Vagina (tissue), 2 donors: ENCODE data around the gene IL17A. TPM values are rescaled to one million over a fixed set of nuclear protein-coding genes. Genes with fewer than 3 reads are reported as not detected.
"Not testable (repeated sequence)": the region's sequence is repeated elsewhere in the genome, so short reads cannot be mapped to it uniquely, and the experiment has no call there.

Source experiments
- DNase-seq, 2 donors: peaks; one replicate each; pipeline ENCODE4 v3.0.0-alpha.2; 2017; ENCODE audit errors: extremely low spot score in 2 of 2
- H3K27ac ChIP-seq: fragments of 200-600 bp; sonication (generic); one replicate; pipeline ENCODE4 v1.5.1; 2019
- H3K27me3 ChIP-seq: fragments of 200-600 bp; sonication (generic); one replicate; pipeline ENCODE4 v1.5.1; 2019
- H3K36me3 ChIP-seq, 2 donors: fragments of 200-600 bp; sonication (generic); one replicate each; pipeline ENCODE4 v1.5.1; 2017 to 2019
- H3K4me1 ChIP-seq: fragments of 200-600 bp; sonication (generic); one replicate; pipeline ENCODE4 v1.5.1; 2019
- H3K4me3 ChIP-seq, 2 donors: fragments of 200-600 bp; sonication (generic); 1 replicate in 1 of 2; 2 replicates in 1 of 2; pipeline ENCODE4 v1.5.1; 2016 to 2019
- H3K9me3 ChIP-seq: fragments of 200-600 bp; sonication (generic); one replicate; pipeline ENCODE4 v1.5.1; 2019
- POLR2A ChIP-seq, 2 donors: fragments of 450-650 bp; IDR thresholded peaks; one replicate each; pipeline ENCODE4 v1.6.1; 2017; ENCODE audit warnings: antibody characterized with exemption in 2 of 2, mild to moderate bottlenecking in 2 of 2, moderate library complexity in 2 of 2
- POLR2AphosphoS5 ChIP-seq, 2 donors: sonication (generic); formaldehyde crosslinking; IDR thresholded peaks; one replicate each; pipeline ENCODE4 v1.9.0; 2017; ENCODE audit warnings: antibody characterized with exemption in 2 of 2, mild to moderate bottlenecking in 2 of 2, low read depth in 1 of 2; ENCODE audit not compliant: insufficient read depth in 1 of 2
- intact Hi-C: fragments of 100-400 bp; cut with DNase I; formaldehyde crosslinking; loops from one replicate; pipeline ENCODE4 v1.15.1; 2023
- total RNA-seq: library from RNA; depleted of rRNA; stranded (reverse); fragments of >200 nt; gene quantifications from one replicate; pipeline ENCODE4 v1.2.3, GENCODE V29; 2016
- TF ChIP-seq, protein P1 (sequence below), 3 experiments: fragments of 450-650 bp in 2 of 3; fragments of 200-600 bp in 1 of 3; sonication (generic) in 1 of 3; IDR thresholded peaks; one replicate each; pipeline ENCODE4 v1.5.1; 2017 to 2019; ENCODE audit warnings: antibody characterized with exemption in 3 of 3, mild to moderate bottlenecking in 2 of 3, moderate library complexity in 2 of 3

The IL17A gene
- total RNA-seq, 1 donor from 2014 or later = not detected

- H3K9me3 ChIP-seq = no peaks in the 10 kb centered on the region
- no peaks in the 10 kb centered on the region for H3K36me3 ChIP-seq
- no peak for DNase-seq
- TF ChIP-seq POLR2AphosphoS5 (IDR thresholded peaks at IDR 0.05; ENCODE audit: insufficient read depth in 1 of 2, low read depth in 1 of 2) = no peak
- no peak for TF ChIP-seq POLR2A (IDR thresholded peaks at IDR 0.05)
- TF ChIP-seq, protein P1, sequence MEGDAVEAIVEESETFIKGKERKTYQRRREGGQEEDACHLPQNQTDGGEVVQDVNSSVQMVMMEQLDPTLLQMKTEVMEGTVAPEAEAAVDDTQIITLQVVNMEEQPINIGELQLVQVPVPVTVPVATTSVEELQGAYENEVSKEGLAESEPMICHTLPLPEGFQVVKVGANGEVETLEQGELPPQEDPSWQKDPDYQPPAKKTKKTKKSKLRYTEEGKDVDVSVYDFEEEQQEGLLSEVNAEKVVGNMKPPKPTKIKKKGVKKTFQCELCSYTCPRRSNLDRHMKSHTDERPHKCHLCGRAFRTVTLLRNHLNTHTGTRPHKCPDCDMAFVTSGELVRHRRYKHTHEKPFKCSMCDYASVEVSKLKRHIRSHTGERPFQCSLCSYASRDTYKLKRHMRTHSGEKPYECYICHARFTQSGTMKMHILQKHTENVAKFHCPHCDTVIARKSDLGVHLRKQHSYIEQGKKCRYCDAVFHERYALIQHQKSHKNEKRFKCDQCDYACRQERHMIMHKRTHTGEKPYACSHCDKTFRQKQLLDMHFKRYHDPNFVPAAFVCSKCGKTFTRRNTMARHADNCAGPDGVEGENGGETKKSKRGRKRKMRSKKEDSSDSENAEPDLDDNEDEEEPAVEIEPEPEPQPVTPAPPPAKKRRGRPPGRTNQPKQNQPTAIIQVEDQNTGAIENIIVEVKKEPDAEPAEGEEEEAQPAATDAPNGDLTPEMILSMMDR (IDR thresholded peaks at IDR 0.05) = no peak
- no peak overlapping the region for H3K27ac ChIP-seq
- H3K4me3 ChIP-seq = no peak overlapping the region
- intact Hi-C loops = no loop called here
- H3K27me3 ChIP-seq = no peaks in the 10 kb centered on the region
- no peaks in the 10 kb centered on the region for H3K4me1 ChIP-seq
Observed at GRCh38 chr6:52160472-52161104, 25.6 kb upstream of the IL17A start.

DNA sequence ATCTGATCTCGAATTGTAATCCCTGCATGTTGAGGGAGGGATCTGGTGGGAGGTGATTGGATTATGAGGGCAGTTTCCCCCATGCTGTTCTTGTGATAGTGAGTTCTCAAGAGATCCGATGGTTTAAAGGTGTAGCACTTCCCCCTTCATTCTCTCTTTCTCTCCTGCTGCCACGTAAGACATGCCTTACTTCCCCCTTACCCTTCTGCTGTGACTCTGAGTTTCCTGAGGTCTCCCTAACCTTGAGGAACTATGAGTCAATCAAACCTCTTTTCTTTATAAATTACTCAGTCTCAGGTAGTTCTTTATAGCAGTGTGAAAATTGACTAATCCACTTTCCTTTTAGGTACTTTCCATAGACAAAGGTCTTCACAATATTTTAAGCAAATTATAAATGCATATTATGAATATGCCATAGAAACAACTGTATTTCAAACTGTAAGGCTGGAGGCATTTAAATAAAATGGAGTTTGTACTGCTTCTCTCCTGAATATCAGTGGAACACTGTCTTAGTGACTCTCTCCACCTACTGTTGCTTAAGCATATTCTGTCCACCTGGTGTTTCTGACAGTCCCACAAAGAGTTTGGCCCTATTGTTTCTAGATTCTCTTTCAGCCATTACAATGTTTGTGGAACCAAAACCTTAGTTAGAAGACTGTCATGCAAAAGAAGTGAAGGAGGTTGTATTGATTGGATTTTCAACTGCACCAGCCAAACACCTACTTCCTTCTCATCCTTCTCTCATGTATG lies 24.3 kb upstream of the IL17A start:
- DNase-seq = no peak
- no peaks in the 10 kb centered on the region for H3K9me3 ChIP-seq
- H3K4me1 ChIP-seq = no peaks in the 10 kb centered on the region
- intact Hi-C loops = no loop called here
- H3K36me3 ChIP-seq = no peaks in the 10 kb centered on the region
- H3K27me3 ChIP-seq = no peaks in the 10 kb centered on the region
- no peak overlapping the region for H3K27ac ChIP-seq
- TF ChIP-seq, protein P1 (IDR thresholded peaks at IDR 0.05) = no peak
- no peak for TF ChIP-seq POLR2AphosphoS5 (IDR thresholded peaks at IDR 0.05; ENCODE audit: insufficient read depth in 1 of 2, low read depth in 1 of 2)
- TF ChIP-seq POLR2A (IDR thresholded peaks at IDR 0.05) = no peak
- H3K4me3 ChIP-seq = no peak overlapping the region

DNA sequence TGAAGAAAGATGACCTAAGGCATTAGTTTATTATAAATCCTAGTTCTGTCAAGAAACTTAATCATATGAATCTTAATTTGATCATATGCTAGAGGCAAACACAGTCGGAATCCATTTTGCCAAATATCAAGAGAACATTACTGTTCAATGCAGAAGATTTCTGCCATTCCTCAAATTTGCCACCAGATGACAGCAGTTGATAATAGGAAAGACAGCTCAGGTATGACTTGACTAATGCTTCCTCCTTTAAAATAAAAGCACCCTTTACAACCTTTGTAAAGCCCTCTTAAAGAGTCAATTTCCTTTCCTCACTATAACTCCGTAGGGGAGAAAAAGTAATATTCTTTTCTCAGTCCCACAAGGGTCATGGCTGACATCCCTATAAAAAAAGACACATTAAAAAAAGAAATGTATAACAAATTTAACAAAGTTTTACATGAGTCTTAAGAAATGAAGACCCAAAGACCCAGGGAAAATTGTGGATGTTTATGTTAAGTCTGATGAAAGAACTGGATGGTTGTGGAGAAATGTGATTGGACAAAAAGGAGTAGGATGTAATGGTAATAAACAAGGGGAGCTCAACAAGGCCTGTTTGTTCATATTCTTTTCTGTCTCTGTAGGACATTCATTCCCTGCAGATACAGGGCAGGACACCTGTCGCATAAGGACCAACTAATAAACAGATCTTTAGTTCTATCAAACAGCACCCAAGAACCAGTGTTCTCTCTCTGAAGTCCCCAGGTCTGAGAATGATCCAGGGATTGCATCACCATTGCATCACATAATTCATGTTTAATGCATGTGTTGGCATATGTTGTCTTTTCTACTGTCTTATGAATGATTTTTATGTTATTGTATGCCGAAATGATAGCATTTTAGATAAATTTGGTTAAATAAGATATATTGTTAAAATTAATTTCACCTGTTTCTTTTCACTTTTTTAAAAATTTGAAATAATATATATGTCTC lies 23.0 kb upstream of the IL17A start:
- intact Hi-C loops = no loop called here
- Histone ChIP-seq H3K9me3 (no peaks in the 10 kb centered on the region), H3K36me3 (no peaks in the 10 kb centered on the region), H3K27me3 (no peaks in the 10 kb centered on the region), H3K4me3 (no peak overlapping the region), H3K27ac (no peak overlapping the region), H3K4me1 (no peaks in the 10 kb centered on the region)
- DNase-seq = no peak
- TF ChIP-seq POLR2A (IDR thresholded peaks at IDR 0.05) = no peak
- TF ChIP-seq, protein P1 (IDR thresholded peaks at IDR 0.05) = peak in 1 of 3 experiments; percentile 42

- Histone ChIP-seq H3K27me3 (no peaks in the 10 kb centered on the region), H3K36me3 (no peaks in the 10 kb centered on the region), H3K4me1 (no peaks in the 10 kb centered on the region), H3K9me3 (no peaks in the 10 kb centered on the region), H3K4me3 (no peak overlapping the region), H3K27ac (no peak overlapping the region)
- intact Hi-C loops = no loop called here
- TF ChIP-seq POLR2A (IDR thresholded peaks at IDR 0.05) (no peak), POLR2AphosphoS5 (IDR thresholded peaks at IDR 0.05; ENCODE audit: insufficient read depth in 1 of 2, low read depth in 1 of 2) (no peak)
- no peak for DNase-seq
Observed at GRCh38 chr6:52164319-52165094, 21.7 kb upstream of the IL17A start.

- DNase-seq = no peak
- H3K27me3 ChIP-seq = no peaks in the 10 kb centered on the region
- no peak overlapping the region for H3K27ac ChIP-seq
- intact Hi-C loops = no loop called here
- H3K9me3 ChIP-seq = no peaks in the 10 kb centered on the region
- H3K36me3 ChIP-seq = no peaks in the 10 kb centered on the region
- H3K4me3 ChIP-seq = no peak overlapping the region
- no peaks in the 10 kb centered on the region for H3K4me1 ChIP-seq
- TF ChIP-seq POLR2AphosphoS5 (IDR thresholded peaks at IDR 0.05; ENCODE audit: insufficient read depth in 1 of 2, low read depth in 1 of 2) (no peak), POLR2A (IDR thresholded peaks at IDR 0.05) (no peak)
- TF ChIP-seq, protein P1 (IDR thresholded peaks at IDR 0.05) = no peak
Observed at GRCh38 chr6:52167267-52167666, 18.9 kb upstream of the IL17A start.

GRCh38 chr6:52168351-52168750 lies 17.8 kb upstream of the IL17A start:
- H3K27me3 ChIP-seq, DNase-seq, H3K4me1 ChIP-seq, intact Hi-C loops, H3K27ac ChIP-seq, H3K36me3 ChIP-seq, H3K9me3 ChIP-seq, H3K4me3 ChIP-seq: not testable (repeated sequence)
